Hematopoietic multipotent progenitor cell treated with erythropoietin and hydrocortisone succinate and interleukin-3 and kit ligand, for 17 days (in vitro differentiated cells): ENCODE results near the gene SFSWAP.

ENCODE experiments used
- DNase-seq: peaks from one replicate; pipeline ENCODE4 v3.0.0-alpha.2; 2015; ENCODE audit warnings: low spot score

Gene SFSWAP

GRCh38 chr12:131817241-131817640, 106.4 kb downstream of the SFSWAP start:
- DNase-seq, result no peak

- DNase-seq, result no peak
Observed at GRCh38 chr12:131818821-131819585, 108.1 kb downstream of the SFSWAP start.

- DNase-seq, result no peak
Observed at GRCh38 chr12:131824450-131824849, 113.6 kb downstream of the SFSWAP start.

DNA sequence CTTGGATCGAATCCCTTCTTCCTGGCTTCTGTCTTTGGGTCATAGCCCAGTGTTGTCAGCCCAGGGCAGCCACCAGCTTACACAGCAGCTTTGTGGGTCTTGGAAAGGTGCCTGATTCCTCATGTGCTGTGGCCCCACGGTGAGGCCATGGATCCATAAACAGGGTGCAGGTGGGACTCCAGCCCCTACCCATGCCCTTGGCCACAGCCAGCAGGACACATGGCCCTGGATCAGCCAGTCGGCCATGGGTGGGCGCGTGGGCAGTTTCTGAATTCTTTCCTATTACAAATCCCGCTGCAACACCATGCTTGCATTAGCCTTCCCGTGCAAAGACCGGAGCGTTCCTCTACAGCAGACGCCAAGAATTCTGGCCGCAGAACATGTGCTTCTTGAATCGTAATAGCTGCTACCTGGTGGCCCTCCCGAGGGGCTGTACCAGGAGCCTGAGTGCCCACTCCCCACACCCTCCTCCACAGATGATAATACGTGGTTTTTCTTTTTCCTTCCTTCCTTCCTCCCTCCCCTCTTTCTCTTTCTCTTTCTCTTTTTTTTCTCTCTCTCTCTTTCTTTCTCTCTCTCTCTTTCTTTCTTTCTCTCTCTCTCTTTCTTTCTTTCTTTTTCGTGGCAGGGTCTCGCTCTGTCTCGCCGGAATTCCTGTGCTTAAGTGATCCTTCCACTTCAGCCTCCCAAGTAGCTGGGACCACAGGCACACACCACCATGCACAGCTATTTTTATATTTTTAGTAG, 114.4 kb downstream of the SFSWAP start:
- no peak for DNase-seq

DNA sequence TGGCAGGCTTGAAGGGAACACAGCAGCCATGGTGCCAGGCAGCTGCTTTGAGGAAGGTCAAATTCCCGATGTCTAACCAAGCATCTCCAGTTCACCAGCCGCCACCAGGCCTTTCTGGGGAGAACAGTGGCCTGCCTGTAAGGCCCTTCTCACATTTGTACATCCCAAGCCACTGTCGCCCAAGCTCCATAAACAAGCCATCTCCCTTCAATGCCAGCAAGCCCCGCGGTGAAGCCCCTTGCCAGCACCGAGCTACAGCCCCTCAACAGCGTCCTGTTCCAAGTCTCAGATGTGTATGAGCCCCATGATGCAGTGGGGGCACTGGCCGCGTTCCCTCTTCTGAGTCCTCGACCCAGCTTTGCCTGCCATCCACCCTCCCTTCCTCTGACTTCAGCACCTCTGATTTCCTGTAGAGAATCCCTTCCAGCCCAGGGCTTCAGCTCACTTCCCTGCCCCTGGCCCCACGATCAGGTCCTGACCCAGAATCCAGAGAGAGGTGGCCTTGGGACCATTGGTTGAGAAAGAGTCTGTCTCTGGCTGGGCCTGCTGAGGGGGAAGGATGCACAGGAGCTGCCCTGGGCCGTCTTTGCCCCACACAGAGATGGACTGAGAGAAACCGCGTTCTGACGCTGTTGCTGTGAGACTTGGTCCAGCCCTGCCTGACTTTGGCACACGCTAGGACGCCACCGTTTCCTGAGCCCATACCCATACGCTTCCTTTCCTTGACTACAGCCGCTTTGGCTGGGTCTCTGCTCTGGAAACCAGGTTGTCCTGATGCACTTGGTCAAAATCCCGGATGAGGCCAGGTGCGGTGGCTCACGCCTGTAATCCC, 115.4 kb downstream of the SFSWAP start:
- DNase-seq, result no peak

DNA sequence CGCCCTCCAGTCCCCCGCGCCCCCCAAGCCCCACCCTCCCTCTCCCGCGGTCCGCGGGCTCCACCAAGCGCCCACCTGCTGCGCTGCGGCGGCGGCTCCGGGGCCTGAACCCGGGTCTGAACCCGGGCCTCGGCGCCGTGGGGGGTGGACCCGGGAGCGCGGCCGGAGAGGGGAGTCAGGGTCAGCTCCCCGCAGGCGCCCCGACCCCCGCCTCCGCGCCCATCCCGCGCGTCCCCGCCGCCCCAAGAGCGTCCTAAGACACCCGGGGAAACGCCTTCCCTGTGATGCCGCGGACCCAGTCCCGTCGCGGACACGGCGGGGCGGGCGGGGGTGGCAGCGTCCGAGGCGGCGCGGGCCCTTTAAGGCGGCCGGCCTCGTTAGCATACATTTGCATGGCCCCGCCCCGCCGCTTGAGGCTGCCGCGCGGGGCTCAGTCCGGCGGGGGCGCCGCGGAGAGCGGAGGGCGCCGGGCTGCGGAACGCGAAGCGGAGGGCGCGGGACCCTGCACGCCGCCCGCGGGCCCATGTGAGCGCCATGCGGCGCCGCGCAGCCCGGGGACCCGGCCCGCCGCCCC, 117.2 kb downstream of the SFSWAP start, which contains the start of gene MMP17:
TSS of gene MMP17 (plus strand) at position 433 of the 574 bp plus-strand sequence. CDS start at position 535, 102 bp downstream.
- no peak for DNase-seq

DNA sequence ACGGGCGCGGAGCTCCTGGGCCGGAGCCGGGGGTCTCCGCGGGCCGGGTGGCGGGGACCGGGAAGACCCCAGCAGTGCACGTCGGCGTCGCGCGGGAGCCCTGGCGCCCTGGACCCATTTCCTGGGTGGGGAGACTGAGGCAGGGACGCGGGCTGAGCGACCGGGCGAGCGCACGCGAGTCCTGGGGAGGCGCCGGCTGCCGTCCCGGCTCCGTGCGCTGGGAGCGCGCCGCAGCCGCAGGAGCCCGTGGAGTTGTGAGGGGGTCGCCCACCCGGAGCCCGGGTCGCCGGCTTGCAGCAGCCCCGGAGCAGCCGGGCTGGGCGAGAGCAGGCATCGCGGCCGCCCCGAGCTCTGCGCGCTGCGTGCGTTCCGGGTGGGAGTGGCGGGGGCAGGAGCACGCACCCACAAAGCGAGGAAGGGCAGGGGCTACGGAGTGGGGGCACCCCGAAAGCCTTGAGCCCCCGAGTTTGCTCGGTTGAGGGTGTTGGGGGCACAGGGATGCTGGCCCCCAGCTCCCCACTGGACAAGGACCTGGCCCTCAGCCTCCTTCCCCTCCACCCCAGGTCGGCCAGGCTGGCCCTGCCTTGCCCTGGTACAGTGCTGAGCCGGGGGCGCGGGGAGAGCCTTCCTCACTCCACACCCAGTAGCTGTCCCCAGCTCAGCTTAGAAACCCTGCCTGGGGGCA, 117.9 kb downstream of the SFSWAP start:
- no peak for DNase-seq

GRCh38 chr12:131829356-131829747, 118.5 kb downstream of the SFSWAP start:
- DNase-seq, result no peak

- no peak for DNase-seq
Observed at GRCh38 chr12:131829791-131830334, 119.0 kb downstream of the SFSWAP start.

DNA sequence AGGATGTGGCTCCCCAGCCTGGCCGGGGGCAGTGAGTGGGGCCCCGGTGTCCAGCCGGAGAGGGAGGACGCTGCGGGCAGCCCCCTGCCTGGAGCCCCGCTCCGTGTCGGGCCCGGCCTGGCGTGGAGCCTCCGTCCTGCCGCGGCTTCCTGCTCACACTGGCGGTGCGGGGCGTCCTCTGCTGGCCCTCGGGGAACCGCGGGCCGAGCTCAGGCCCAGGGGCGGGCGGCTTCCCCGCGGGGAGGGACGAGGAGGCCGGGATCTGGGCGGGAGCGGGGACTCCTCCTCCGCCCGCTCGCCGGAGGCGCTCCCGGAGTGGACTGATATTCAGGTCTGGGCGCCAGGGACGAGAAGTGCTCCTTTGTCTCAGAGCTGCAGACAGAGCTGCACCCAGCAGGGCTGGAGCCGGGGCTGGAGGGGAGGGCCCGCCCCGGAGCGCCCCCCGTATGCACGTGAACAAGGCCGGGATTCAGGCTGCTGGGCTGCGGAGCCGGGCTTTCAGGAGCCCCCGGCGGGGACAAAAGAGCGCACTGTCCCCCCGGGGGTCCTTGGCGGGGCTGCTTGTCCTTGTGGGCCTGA, 119.5 kb downstream of the SFSWAP start:
- no peak for DNase-seq

DNA sequence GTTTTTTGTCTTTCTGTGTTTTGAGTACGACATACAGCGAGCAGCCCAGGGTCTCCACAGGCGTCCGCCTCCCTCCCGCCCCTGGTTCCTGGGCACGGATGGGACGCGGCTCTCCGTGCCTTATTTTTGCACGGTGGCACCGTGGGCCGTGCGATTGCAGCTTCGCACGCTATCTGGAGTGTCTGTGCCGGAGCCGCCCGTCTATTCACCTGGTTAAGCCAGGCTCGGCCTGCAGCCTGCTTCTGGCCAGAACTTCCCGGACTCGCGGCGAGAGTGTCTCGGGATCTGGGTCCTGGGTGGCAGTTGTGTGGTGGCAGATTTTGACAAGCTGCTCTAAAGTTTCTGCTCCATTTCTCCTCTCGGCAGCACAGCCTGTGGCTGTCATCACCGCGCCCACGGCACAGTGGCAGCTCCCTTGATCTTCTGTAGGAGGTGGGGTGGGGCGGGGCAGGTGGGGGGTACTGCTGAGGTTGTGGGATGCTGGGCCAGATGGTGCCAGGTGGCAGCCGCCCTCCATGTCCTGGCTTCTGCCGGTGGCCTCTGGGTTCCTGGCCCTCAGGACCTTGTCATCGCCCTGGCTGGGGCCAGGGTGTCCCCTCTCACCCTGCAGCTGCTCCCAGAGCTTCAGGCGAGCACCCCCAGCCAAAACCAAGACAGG, 120.2 kb downstream of the SFSWAP start:
- DNase-seq, result no peak

GRCh38 chr12:131831635-131832041, 120.7 kb downstream of the SFSWAP start:
- no peak for DNase-seq

DNA sequence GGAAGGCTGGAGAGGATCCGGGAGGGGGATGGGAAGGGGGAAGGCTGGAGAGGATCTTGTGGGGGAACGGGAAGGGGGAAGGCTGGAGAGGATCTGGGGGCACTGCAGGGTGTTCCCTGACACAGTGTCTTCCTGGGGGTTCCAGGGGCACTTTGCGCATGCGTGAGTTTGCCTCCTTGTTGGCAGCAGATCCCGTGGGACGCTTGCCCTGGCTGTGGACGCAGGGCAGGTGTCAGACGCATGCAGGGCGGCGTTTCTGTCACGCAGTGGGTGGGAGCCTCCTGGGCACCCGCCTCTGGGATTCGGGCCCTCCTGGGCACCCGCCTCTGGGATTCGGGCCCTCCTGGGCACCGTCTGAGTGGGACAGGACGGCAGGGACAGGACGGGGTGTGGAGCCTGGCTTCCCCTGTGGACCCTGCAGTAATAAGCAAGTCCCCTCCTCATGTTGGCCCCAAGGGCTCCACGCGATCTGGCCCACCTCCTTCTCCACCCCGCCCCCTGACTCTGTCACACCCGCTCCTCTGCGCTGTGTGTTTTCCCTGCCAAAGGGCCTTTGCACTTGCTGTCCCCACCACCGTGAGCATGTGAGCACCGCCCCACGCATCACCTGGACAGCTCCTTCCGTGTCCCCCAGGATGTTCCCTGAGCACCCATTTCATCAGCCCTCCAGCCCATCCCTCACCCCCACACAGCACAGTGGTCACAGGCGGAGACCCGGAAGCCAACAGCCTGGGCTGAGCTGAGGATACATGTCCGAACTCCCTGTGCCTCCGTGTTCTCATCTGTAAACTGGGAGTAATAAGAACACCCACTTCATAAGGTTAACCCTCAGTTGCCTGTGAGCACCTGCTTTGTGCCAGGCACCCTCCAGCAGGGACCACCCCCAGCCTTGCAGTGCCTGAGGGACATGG, 121.7 kb downstream of the SFSWAP start:
- no peak for DNase-seq

- DNase-seq, result no peak
Observed at GRCh38 chr12:131833288-131833895, 122.5 kb downstream of the SFSWAP start.

GRCh38 chr12:131833896-131834641, 123.2 kb downstream of the SFSWAP start:
- no peak for DNase-seq

DNA sequence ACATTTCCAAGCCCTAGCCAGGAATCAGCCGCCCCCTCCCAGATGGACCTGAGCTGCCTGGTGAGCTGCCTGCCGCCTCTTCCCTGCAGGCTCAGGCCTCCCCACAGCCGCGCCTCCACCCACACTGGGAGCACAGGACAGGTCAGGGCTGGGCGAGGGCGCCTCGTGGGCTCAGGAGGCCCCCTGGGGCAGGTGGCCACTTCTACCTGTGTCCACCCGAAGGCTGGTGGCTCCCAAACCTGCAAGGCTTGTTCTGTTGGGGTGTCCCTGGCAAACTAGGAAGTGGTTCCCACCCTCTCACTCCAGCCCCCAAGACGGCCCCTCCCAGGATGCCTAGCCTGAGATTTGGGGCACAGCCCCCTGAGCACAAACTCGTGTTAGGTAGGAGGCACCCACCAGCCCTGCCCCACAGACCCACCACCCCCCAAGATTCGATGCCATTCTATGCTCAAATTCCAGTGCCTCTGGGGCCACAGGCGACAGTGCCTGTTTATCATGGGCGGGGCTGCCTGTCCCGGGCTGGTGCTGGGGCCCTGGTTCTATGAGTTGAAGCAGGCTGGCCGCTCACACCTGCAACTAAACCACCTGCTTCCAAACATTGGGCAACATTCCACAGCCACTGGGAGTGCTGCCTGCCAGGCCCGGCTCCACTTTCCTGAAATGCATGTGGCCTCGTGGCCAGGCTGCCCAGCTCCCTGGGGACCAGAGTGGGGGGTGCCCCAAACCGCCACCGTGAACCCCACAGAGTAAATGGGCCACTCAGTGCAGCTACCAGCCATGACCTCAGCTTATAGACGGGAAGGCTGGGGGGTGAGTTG, 124.1 kb downstream of the SFSWAP start:
- no peak for DNase-seq

- no peak for DNase-seq
Observed at GRCh38 chr12:131835616-131836171, 124.8 kb downstream of the SFSWAP start.
